Fibroblast of upper back skin (primary cell): Measurements from ENCODE around the gene ANKS1B.
"Not testable (repeated sequence)": the region's sequence is repeated elsewhere in the genome, so short reads cannot be mapped to it uniquely, and the experiment has no call there.

Experiments used
- DNase-seq: peaks from one replicate; pipeline ENCODE4 v3.0.0-alpha.2; 2013

ANKS1B gene

GRCh38 chr12:99253068-99253467, 731.7 kb downstream of the ANKS1B start:
- no peak for DNase-seq

DNA sequence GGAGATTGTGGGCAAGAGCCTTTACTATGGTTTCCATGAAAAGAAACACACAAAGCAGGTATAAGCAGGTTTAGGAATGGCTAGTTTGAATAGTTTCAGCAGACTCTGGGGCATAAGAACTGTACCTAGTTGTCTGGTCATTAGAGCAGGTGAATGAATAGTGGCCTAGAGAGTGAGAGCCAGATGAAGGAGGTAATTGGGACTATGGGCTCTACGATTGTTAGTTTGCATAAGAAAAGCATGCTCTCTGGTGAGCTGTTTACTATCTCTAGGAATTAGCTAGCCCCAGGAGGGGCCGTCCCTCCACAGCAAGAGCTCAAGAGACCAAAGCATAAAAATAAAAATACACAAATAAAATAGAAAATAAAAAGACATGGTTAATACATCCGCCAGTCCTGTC, 734.6 kb downstream of the ANKS1B start:
- no peak for DNase-seq

GRCh38 chr12:99249543-99249942, 735.2 kb downstream of the ANKS1B start:
- no peak for DNase-seq

DNA sequence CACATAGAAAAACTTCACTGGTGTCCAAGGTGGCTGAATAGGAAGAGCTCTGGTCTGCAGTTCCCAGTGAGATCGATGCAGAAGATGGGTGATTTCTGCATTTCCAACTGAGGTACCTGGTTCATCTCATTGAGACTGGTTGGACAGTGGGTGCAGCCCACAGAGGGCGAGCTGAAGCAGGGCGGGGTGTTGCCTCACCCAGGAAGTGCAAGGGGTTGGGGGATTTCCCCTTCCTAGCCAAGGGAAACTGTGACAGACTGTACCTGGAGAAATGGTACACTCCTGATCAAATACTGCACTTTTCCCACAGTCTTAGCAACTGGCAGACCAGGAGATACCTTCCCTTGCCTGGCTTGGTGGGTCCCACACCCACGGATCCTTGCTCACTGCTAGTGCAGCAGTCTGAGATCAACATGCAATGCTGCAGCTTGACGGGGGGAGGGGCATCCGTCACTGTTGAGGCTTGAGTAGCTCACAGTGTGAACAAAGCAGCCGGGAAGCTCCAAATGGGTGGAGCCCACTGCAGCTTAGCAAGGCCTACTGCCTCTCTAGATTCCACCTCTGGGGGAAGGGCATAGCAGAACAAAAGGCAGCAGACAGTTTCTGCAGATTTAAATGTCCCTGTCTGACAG, 746.7 kb downstream of the ANKS1B start:
- not testable (repeated sequence) for DNase-seq

DNA sequence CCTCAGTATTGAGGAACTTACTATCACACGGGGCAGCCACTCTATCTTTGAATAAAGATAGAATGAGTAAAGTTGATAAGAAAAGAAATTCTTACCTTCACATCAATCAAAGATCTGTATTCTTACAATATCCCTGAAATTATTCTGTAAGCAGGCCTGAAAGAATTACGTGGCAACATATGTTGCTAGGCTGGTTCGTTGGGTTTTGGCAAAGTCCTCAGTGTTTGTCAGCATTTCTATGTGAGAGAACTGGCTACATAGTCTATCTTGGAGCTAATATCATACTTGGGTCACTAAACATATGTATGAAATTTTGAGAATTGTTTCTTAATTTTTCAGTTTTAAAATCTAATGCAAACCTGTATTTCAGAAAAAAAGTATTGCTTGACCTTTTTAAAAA, 749.4 kb downstream of the ANKS1B start:
- DNase-seq = no peak

GRCh38 chr12:99234702-99235101, 750.0 kb downstream of the ANKS1B start:
- no peak for DNase-seq

DNA sequence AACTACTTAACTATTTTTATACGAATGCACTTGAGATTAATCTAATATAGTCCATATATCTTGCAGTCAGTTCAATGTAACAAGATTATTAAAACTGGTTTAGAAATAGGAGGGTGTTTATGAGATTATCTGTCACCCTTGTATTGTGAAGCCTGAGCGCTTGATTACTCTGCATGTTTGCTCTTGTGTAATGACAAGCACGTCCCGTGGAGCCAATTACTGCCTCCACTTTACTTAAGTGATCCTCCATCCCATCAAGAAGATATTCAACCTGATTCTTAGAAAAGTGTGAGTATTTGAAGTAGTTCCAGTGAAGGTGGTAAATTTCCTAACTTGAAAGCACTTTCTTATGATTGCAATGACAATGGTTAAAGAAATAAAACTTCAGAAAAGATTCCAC, 752.4 kb downstream of the ANKS1B start:
- DNase-seq = no peak

DNA sequence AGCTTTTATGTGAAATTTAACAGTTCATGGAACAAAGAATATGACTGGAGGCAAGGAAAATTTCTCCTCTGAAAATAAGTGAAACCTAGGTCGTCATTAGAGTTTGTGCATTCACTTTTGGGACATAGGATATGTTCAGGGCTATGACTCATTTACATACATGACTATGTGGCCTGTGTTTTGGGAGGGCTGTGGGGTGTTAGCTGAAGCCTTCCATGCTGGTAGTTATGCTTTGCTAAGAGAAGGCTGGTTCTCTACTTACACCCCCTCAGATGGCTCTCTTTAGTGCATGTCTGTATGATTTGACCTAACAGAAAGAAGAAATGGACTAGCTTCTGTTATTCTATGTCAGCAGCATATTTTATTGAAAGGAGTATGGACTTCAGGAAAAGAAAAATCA, 753.7 kb downstream of the ANKS1B start:
- DNase-seq = no peak

DNA sequence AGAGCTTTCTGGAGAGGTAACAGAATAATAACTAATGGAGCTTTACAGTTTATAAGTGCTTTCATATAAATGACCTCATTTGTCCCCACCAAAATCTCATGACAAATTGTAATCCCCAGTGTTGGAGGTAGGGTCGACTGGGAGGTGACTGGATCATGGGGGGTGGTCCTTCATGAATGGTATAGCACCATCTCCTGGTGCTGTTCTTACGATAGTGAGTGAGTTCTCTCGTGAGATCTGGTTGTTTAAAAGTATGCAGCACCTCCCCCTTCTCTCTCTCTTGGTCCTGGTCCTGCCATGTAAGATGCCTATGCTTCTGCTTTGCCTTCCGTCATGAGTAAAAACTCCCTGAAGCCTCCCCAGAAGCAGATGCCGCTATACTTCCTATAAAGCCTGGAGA, 760.5 kb downstream of the ANKS1B start:
- DNase-seq = no peak

DNA sequence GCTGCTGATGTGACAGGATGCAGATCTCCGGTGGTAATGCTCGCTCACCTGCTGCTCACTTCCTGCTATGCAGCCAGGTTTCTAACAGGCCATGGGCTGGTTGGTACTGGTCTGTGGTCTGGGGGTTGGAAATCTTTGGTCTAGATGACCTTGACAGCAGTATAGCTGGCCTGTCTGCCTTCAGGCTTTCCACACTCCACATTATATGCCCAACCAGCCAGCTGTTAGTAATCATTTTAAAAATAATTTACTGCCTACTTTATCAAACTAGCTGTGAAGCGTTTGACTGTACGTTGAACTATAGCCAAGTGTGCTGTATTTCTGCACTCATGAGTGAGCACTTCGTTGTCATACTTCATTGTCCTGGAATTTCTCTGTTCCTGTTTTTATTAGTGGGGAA, 761.2 kb downstream of the ANKS1B start:
- no peak for DNase-seq

DNA sequence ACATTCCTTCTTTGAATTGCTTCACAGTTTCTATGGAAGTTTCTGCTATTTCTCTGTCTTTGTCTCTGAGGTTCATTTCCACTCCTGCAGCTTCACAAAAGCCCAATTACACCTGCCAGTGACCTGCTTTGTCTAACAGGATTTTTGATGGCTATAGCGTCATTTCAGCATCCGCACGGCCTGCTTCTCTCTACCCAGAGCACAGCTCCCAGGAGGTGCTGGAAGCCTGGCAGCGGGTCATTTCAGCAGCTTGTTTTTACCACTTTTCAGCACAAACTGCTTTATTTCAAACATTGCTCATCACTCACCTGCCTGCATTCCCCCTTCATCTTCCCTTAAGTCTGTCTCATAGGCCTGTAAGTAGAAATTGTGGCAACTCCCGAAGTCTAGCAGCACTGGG, 771.7 kb downstream of the ANKS1B start:
- no peak for DNase-seq

DNA sequence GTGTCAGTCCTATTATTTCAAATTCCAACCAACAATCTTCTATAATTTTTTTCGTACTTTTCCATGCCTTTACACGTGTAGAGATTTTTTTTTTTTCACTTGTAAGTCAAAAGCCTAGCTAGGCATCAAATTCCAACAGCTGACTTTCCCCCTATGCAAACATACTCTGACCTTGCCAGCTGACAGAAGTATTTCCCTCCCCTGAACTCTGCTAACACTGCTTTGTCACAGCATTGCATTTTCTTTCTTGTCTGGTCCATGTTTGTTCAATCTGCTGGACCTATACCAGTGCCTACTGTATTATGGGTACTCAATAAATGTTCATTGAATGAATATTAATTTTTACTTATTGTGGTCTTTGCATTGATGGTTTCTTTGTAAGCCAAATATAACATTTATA, 772.5 kb downstream of the ANKS1B start:
- no peak for DNase-seq

DNA sequence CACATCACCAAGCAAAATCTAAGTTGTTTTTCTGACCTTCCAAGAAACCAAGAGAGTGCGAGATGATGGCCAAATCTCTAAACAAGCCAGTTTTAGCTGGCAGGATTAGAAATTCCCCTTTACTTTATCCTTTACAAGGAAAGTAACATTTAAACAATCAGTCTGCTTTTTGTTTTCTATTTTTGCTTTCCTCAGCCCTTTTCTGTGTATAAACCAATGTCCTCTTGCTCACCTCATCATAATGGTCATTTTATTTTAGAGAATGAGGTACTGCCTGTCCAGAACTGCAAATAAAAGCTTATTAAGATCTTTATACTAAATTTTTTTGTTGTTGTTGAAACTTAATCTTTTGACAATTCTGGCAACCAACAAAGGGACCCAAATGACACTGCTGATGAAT, 779.6 kb downstream of the ANKS1B start:
- no peak for DNase-seq

- DNase-seq = no peak
Observed at GRCh38 chr12:99201906-99202645, 782.7 kb downstream of the ANKS1B start.

DNA sequence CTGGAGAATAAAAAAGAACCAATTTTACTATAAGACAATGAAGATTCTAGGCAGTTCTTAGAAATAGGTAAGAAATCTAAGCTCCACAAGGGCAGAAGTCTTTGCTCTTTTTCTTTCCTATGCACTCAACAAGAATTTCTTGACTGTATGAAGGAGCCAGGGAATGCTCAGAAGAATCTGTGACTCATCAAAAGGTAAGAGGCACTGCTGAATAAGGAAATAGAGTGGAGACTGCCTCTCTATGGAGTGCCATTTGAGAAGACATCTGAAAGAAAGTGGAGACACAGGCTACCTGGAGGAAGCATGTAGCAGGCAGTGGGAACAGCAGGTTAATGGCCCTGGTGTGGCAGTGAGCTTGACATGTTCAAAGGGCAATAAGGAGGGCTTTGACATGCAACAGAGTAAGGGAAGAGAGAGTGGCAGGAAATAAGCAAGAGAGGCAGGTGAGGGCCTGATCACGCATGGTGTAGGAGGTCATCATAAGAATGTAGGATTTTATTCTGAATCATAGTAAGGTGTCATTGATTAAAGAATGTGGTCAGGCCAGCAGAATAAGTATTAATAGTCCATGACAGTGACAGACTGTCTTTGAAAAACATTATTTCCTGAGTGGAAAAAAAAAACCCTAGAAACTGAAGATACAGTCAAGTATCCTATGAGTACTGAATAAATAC, 783.9 kb downstream of the ANKS1B start:
- DNase-seq = no peak

GRCh38 chr12:99195474-99195873, 789.3 kb downstream of the ANKS1B start:
- DNase-seq = no peak

DNA sequence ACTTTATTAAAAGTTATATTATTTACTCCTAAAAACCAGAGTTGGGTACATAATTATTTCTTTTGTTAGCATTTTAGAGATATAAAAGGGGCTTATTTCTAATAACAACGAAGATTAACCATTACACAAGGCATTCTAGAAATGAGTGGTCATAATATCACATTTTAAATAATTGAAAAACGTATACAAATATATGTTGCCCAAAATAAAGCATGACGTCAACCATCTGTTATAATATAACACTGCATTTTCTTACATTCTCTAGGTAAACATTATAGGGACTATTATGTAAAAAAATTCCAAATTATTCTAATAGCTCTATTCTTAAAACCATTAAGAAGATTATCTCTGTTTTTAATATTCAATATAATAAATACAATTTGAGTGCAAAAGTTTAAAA, 792.2 kb downstream of the ANKS1B start:
- DNase-seq = no peak

GRCh38 chr12:99176871-99177270, 807.9 kb downstream of the ANKS1B start:
- no peak for DNase-seq

- no peak for DNase-seq
Observed at GRCh38 chr12:99170461-99170860, 814.3 kb downstream of the ANKS1B start.

DNA sequence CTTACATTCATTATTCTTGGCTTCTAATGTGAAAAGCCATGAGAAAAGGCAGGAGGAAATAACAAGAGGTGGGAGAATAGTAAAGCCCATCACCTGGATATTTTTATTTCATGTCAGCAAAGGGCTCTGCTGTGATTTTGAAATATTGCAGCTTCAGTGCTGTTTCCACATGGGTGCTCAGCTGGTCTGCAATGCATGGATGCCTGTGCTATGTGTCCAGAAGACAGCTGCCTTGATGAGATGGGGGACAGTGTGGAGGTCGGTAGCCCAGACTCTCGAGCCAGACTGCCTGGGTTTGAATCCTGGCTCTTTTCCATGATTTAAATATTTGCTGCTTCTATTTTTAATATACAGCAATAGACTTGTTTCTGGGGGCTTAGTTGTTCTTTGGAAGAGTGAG, 814.7 kb downstream of the ANKS1B start:
- no peak for DNase-seq

- DNase-seq = no peak
Observed at GRCh38 chr12:99157946-99158345, 826.8 kb downstream of the ANKS1B start.

DNA sequence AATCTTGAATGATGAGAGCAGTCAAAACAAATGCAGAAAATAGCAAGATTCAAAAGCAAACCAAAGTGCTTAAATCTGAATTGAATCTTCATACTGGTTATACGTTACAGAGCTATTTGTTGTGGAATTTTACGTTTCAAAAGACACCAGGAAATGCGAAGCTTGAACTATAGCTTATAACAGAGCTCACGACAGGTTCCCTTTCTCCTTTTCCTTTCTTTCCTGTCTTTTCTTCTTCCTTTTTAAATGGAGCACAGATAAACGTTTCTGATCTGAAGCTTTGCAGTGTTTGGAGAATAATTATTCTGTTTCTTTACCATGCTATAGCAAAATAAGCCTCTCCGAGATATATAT, 829.8 kb downstream of the ANKS1B start:
- DNase-seq = no peak

DNA sequence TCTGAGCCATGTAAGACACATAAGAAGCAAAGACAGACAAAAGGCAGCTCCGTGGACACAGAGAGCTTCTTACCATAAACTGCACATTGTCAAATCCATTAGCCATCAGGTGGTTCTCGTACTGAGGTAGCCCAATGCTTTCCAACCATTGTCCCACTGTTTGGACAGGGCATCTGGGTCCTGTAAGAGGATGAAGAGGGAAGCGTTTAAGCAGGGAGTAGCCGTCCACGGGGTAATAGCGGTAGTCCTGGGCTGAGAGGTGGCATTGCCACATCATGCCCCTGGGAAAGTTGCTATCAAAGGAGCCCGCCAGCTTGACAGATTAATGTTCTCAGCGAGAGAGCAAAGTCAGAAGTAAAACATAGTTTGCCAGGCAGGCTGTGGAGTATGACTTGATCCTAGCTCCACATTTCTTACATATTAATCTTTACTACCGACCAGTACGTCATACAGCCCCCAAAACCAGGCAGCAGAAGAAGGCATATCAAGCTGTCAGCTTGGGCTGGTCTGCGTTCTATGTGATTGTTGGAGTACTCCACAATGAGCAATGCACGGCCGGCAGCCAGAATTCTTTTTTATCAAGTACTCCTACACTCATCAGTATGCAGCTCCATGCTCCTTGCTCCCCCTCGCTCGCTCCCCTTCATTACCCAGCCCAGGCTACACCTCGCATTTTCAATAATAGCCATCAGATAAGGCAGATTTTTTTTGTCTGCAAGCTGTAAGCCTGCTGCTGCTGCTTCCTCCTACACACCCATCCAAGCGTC, 830.3 kb downstream of the ANKS1B start:
- no peak for DNase-seq

DNA sequence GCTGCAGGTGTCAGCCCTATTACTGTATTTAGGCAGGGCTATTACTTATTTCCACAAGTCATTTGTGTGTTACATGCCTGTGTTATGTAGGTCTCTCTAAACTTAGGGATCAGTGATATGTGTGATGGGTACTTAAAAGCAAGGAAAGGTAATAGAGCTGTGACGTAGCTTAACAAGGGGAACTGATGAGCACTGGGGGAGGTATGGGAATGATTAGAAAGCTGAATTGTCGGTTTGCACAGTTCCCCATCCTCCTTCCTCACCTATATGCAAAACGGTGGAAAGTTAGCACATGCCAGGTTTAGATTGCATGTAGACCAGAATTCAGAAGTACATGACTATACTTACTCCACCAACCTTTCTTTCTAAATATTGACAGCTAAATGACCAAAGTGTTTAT, 831.4 kb downstream of the ANKS1B start:
- no peak for DNase-seq
